ENCODE data around the gene GTF2I.
"Not testable (repeated sequence)": the region's sequence is repeated elsewhere in the genome, so short reads cannot be mapped to it uniquely, and the experiment has no call there.

DNA sequence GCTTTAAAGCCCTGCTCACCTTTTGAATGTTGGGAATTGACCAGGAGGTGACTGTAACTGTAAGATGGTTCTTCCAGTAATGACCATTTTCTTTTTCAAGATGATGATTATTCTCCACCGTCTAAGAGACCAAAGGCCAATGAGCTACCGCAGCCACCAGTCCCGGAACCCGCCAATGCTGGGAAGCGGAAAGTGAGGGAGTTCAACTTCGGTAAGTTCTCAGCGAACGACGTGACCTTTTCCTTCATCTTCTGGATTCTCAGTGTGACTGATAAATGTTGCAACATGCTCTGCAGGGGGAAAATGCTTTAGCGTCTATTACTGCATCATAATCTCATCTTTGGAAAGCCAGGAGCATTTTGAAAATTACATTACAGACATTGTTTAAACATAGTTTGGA is 71.2 kb downstream of the GTF2I start:
- not testable (repeated sequence) for TF ChIP-seq POLR2A (IDR thresholded peaks at IDR 0.05; ENCODE audit: low read depth, low read length); POLR2AphosphoS5 (IDR thresholded peaks at IDR 0.05; ENCODE audit: insufficient read depth, low read depth, low read length); EZH2 (IDR thresholded peaks at IDR 0.05; ENCODE audit: borderline replicate concordance, low read depth, low read length, severe bottlenecking); JUN (IDR thresholded peaks at IDR 0.05; ENCODE audit: borderline replicate concordance, insufficient read depth, insufficient read length, low read depth)
- TF ChIP-seq, protein P1, sequence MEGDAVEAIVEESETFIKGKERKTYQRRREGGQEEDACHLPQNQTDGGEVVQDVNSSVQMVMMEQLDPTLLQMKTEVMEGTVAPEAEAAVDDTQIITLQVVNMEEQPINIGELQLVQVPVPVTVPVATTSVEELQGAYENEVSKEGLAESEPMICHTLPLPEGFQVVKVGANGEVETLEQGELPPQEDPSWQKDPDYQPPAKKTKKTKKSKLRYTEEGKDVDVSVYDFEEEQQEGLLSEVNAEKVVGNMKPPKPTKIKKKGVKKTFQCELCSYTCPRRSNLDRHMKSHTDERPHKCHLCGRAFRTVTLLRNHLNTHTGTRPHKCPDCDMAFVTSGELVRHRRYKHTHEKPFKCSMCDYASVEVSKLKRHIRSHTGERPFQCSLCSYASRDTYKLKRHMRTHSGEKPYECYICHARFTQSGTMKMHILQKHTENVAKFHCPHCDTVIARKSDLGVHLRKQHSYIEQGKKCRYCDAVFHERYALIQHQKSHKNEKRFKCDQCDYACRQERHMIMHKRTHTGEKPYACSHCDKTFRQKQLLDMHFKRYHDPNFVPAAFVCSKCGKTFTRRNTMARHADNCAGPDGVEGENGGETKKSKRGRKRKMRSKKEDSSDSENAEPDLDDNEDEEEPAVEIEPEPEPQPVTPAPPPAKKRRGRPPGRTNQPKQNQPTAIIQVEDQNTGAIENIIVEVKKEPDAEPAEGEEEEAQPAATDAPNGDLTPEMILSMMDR (IDR thresholded peaks at IDR 0.05; ENCODE audit: extremely low read depth in 1 of 2, insufficient read depth in 1 of 2, low read depth in 1 of 2, low read length in 2 of 2), result not testable (repeated sequence)
- TF ChIP-seq, protein P2, sequence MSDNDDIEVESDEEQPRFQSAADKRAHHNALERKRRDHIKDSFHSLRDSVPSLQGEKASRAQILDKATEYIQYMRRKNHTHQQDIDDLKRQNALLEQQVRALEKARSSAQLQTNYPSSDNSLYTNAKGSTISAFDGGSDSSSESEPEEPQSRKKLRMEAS (IDR thresholded peaks at IDR 0.05; ENCODE audit: insufficient read depth, insufficient read length), result not testable (repeated sequence)

Data from endothelial cell of umbilical vein (primary cell).